ENCODE results near the gene INKA1. TPM values are rescaled to one million over a fixed set of nuclear protein-coding genes. Genes with fewer than 3 reads are reported as not detected.

INKA1 gene
- total RNA-seq, 1 donor from 2014 or later, result 1.9 TPM

Small RNA genes within 50 kb of the gene (microRNA-seq; reads per million reads assigned to microRNA genes)
- gene MIR5193, result not detected

Other genes starting within 250 kb of the INKA1 start
- 1.00 TPM for gene BSN, start 248.8 kb upstream of the INKA1 start, total RNA-seq
- 81.4 TPM for gene APEH, start 128.9 kb upstream of the INKA1 start, total RNA-seq
- 6.4 TPM for gene MST1, start 113.8 kb upstream of the INKA1 start, total RNA-seq
- 59.4 TPM for gene RNF123, start 113.7 kb upstream of the INKA1 start, total RNA-seq
- gene AMIGO3, start 83.6 kb upstream of the INKA1 start, total RNA-seq, result 0.35 TPM
- gene GMPPB, start 79.3 kb upstream of the INKA1 start, total RNA-seq, result 19.5 TPM
- 19.7 TPM for gene IP6K1, start 16.7 kb upstream of the INKA1 start, total RNA-seq
- gene CDHR4, start 3.4 kb upstream of the INKA1 start, total RNA-seq, result not detected
- 20.0 TPM for gene UBA7, start 10.7 kb downstream of the INKA1 start, total RNA-seq
- gene TRAIP, start 53.3 kb downstream of the INKA1 start, total RNA-seq, result 2.0 TPM
- gene CAMKV, start 66.6 kb downstream of the INKA1 start, total RNA-seq, result not detected
- 1.2 TPM for gene MST1R, start 100.6 kb downstream of the INKA1 start, total RNA-seq
- 9.4 TPM for gene MON1A, start 126.5 kb downstream of the INKA1 start, total RNA-seq
- 37.9 TPM for gene RBM6, start 136.9 kb downstream of the INKA1 start, total RNA-seq